Measurements from ENCODE around the gene NDST1. TPM values are rescaled to one million over a fixed set of nuclear protein-coding genes. Genes with fewer than 3 reads are reported as not detected.
"Not testable (repeated sequence)": the region's sequence is repeated elsewhere in the genome, so short reads cannot be mapped to it uniquely, and the experiment has no call there.

Gene NDST1
- total and polyA plus RNA-seq, 3 experiments from 2014 or later = 0.13 to 2.8 (median 1.9) TPM

DNA sequence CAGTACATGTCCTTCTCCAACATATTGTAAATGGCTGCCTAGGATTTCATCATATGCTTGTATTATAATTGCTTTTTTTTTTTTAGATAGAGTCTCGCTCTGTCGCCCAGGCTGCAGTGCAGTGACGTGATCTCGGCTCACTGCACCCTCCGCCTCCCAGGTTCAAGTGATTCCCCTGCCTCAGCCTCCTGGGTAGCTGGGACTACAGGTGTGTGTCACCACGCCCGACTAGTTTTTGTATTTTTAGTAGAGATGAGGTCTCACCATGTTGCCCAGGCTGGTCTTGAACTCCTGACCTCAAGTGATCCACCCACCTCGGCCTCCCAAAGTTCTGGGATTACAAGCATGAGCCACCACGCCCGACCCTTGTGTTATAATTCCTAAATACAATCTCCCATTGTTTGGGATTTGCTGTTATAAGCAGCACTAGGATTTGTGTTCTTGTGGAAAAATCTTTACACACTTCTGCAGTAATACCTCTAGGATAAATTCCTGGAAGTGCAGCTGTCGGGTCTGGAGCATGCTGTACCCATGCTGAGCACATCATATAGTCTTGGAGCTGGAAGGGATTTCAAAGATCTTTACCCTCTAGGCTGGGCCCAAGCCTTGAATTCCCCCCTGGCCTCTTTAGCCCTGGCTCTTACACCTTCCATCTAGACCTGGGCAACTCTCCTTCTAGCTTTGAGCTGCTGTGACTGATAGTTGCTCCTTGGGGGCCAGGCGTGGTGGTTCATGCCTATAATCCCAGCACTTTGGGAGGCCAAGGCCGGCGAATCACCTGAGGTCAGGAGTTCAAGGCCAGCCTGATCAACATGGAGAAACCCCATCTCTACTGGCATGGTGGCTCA lies 11.0 kb downstream of the NDST1 start:
- CTCF ChIA-PET; DNase-seq; H3K27me3 ChIP-seq (ENCODE audit: insufficient read depth, low read length, poor library complexity, severe bottlenecking); H3K4me3 ChIP-seq (ENCODE audit: low read length); H3K9me3 ChIP-seq (ENCODE audit: low read length); H3K4me3 Mint-ChIP-seq; H3K36me3 ChIP-seq (ENCODE audit: insufficient read depth, low read length); H3K4me1 Mint-ChIP-seq; H3K27ac ChIP-seq (ENCODE audit: low read depth, low read length); POLR2A ChIA-PET; H3K27ac Mint-ChIP-seq; H3K9me3 Mint-ChIP-seq; H3K27me3 Mint-ChIP-seq; H3K4me1 ChIP-seq (ENCODE audit: insufficient read depth, low read length); H3K36me3 Mint-ChIP-seq: not testable (repeated sequence)

DNA sequence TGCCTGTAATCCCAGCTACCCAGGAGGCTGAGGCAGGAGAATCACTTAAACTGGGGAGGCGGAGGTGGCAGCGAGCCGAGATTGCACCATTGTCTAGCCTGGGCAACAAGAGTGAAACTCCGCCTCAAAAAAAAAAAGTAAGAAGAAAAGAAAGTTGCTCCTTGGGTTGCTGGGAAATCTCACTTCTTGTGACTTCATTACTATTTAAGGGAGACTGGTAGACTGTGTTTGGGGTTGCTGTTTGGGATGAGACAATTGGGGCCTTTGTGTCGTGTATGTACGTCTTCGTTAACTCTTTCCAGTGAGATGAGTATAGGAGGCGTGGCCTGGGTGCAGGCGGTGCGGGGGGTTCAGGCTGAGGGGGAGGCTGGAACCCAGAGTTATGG lies 11.6 kb downstream of the NDST1 start:
- Histone ChIP-seq H3K27me3 (ENCODE audit: insufficient read depth, low read length, poor library complexity, severe bottlenecking) (no peaks in the 10 kb centered on the region), H3K9me3 (ENCODE audit: low read length) (no peaks in the 10 kb centered on the region), H3K36me3 (ENCODE audit: insufficient read depth, low read length) (no peaks in the 10 kb centered on the region), H3K4me1 (ENCODE audit: insufficient read depth, low read length) (no peaks in the 10 kb centered on the region), H3K4me3 (ENCODE audit: low read length) (no peak overlapping the region), H3K27ac (ENCODE audit: low read depth, low read length) (no peak overlapping the region)
- Mint-ChIP-seq H3K36me3 (no peaks in the 10 kb centered on the region), H3K9me3 (no peaks in the 10 kb centered on the region), H3K4me1 (no peaks in the 10 kb centered on the region), H3K27ac (no peak overlapping the region), H3K4me3 (no peak overlapping the region), H3K27me3 (peaks cover 0 to 2% of the 10 kb centered on the region in 2 donors)
- ChIA-PET CTCF (no interaction called here), POLR2A (no interaction called here)
- DNase-seq = no peak

DNA sequence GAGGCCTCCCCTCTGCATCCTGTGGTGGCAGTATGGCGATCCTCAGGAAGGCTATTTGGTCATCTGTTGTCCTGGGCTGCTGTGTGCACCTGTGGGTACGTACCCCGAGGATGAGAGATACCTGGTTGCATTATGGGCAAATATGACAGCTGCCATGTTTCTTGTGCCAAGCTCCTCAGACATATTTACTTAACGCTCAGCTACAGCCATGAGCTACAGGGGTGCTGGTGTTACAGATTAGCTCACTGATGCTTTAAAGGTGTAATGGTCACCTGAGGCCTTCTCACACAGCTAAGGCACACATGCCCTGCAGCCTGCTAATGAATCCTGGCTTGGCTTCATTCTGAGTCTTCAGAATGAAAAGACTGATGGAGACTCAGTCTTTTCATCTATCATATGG lies 12.0 kb downstream of the NDST1 start:
- no peaks in the 10 kb centered on the region for H3K9me3 Mint-ChIP-seq
- Histone ChIP-seq H3K9me3 (ENCODE audit: low read length) (no peaks in the 10 kb centered on the region), H3K27me3 (ENCODE audit: insufficient read depth, low read length, poor library complexity, severe bottlenecking) (no peaks in the 10 kb centered on the region), H3K4me3 (ENCODE audit: low read length) (no peak overlapping the region), H3K27ac (ENCODE audit: low read depth, low read length) (no peak overlapping the region), H3K4me1 (ENCODE audit: insufficient read depth, low read length) (no peaks in the 10 kb centered on the region), H3K36me3 (ENCODE audit: insufficient read depth, low read length) (no peaks in the 10 kb centered on the region)
- H3K27ac Mint-ChIP-seq = no peak overlapping the region
- peaks cover 0 to 2% of the 10 kb centered on the region in 2 donors for H3K27me3 Mint-ChIP-seq
- ChIA-PET POLR2A (no interaction called here), CTCF (no interaction called here)
- no peaks in the 10 kb centered on the region for H3K36me3 Mint-ChIP-seq
- no peak for DNase-seq
- H3K4me3 Mint-ChIP-seq = no peak overlapping the region
- H3K4me1 Mint-ChIP-seq = no peaks in the 10 kb centered on the region

DNA sequence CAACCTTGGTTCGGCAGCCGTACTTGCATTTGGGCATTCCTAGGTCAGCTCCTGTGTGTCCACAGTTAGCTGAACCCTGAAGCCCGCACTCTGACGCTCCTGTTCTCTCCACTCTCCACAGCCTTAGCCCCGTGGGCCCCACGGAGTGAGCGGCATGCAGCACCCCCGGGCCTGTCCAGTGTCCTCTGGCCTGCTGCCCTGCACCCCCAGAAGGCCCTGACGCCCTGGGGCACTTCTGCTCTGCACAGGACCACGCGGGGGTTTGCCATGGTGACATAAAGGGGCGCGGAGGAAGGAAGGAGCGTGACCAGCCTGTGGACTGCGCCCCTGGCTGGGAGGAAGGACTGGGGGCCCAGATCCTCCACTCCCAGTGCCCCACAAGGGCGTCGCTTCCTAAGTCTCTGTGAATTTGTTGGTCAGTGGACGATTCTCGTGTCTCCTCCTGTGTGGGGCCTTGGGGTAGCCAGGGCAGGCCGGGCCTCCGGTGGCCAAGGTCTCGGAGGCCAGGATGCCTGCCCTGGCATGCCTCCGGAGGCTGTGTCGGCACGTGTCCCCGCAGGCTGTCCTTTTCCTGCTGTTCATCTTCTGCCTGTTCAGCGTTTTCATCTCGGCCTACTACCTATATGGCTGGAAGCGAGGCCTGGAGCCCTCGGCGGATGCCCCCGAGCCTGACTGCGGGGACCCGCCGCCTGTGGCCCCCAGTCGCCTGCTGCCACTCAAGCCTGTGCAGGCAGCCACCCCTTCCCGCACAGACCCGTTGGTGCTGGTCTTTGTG lies 13.0 kb downstream of the NDST1 start:
- ChIA-PET POLR2A (no interaction called here), CTCF (no interaction called here)
- H3K36me3 ChIP-seq (ENCODE audit: insufficient read depth, low read length) = no peaks in the 10 kb centered on the region
- H3K9me3 Mint-ChIP-seq = no peaks in the 10 kb centered on the region
- H3K27ac ChIP-seq (ENCODE audit: low read depth, low read length) = no peak overlapping the region
- H3K4me3 Mint-ChIP-seq = no peak overlapping the region
- no peaks in the 10 kb centered on the region for H3K36me3 Mint-ChIP-seq
- H3K4me1 ChIP-seq (ENCODE audit: insufficient read depth, low read length) = no peaks in the 10 kb centered on the region
- H3K4me3 ChIP-seq (ENCODE audit: low read length) = no peak overlapping the region
- H3K27me3 ChIP-seq (ENCODE audit: insufficient read depth, low read length, poor library complexity, severe bottlenecking) = no peaks in the 10 kb centered on the region
- DNase-seq = no peak
- H3K4me1 Mint-ChIP-seq = no peaks in the 10 kb centered on the region
- no peak overlapping the region for H3K27ac Mint-ChIP-seq
- no peaks in the 10 kb centered on the region for H3K27me3 Mint-ChIP-seq
- no peaks in the 10 kb centered on the region for H3K9me3 ChIP-seq (ENCODE audit: low read length)

DNA sequence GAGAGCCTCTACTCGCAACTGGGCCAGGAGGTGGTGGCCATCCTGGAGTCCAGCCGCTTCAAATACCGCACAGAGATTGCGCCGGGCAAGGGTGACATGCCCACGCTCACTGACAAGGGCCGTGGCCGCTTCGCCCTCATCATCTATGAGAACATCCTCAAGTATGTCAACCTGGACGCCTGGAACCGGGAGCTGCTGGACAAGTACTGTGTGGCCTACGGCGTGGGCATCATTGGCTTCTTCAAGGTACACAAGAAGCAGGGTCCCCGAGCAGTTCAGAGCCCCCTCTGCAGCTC lies 13.5 kb downstream of the NDST1 start:
- no peaks in the 10 kb centered on the region for H3K4me1 ChIP-seq (ENCODE audit: insufficient read depth, low read length)
- no peaks in the 10 kb centered on the region for H3K36me3 ChIP-seq (ENCODE audit: insufficient read depth, low read length)
- DNase-seq = no peak
- Mint-ChIP-seq H3K4me3 (no peak overlapping the region), H3K4me1 (no peaks in the 10 kb centered on the region), H3K27ac (no peak overlapping the region), H3K36me3 (no peaks in the 10 kb centered on the region), H3K9me3 (no peaks in the 10 kb centered on the region), H3K27me3 (no peaks in the 10 kb centered on the region)
- H3K4me3 ChIP-seq (ENCODE audit: low read length) = no peak overlapping the region
- H3K27ac ChIP-seq (ENCODE audit: low read depth, low read length) = no peak overlapping the region
- ChIA-PET CTCF (no interaction called here), POLR2A (no interaction called here)
- H3K9me3 ChIP-seq (ENCODE audit: low read length) = no peaks in the 10 kb centered on the region
- no peaks in the 10 kb centered on the region for H3K27me3 ChIP-seq (ENCODE audit: insufficient read depth, low read length, poor library complexity, severe bottlenecking)

DNA sequence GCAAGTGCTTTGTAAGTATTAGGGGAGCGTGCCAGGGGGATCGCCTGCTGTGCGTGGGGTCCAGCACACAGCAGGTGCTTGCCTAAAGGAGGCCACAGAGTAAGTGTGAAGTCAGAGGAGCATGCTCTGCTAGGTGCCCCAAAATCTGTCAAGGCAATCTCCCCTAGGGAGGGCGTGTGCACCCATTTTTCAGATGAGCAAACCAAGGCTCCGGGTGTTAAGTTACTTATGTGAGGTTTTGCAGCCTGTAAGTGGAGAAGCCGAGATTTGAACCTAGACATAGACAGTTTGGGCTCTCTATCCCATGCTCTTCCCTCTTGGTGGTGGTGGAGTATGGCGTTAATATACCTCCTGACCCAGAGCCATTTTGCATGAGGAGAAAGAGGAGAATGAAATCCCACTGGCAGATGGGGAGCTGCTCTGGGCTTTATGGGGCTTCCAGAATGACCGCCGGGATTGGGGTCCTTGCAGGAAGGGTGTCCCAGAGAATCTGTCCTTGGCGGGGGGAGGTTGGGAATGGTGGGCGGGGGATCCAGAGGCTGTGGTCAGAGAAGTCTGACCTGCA lies 14.1 kb downstream of the NDST1 start:
- Mint-ChIP-seq H3K27ac (no peak overlapping the region), H3K4me1 (peaks cover 0 to under 1% (median 0%) of the 10 kb centered on the region in 3 donors), H3K4me3 (no peak overlapping the region), H3K27me3 (no peaks in the 10 kb centered on the region), H3K9me3 (no peaks in the 10 kb centered on the region), H3K36me3 (no peaks in the 10 kb centered on the region)
- no peaks in the 10 kb centered on the region for H3K36me3 ChIP-seq (ENCODE audit: insufficient read depth, low read length)
- ChIA-PET CTCF (interaction anchor here (1.4 kb wide), 1 partner anchor 63 kb away, joined by 3 read pairs; no protein-coding TSS in a partner anchor), POLR2A (no interaction called here)
- no peak overlapping the region for H3K27ac ChIP-seq (ENCODE audit: low read depth, low read length)
- H3K27me3 ChIP-seq (ENCODE audit: insufficient read depth, low read length, poor library complexity, severe bottlenecking) = no peaks in the 10 kb centered on the region
- H3K4me1 ChIP-seq (ENCODE audit: insufficient read depth, low read length) = no peaks in the 10 kb centered on the region
- no peak overlapping the region for H3K4me3 ChIP-seq (ENCODE audit: low read length)
- DNase-seq = no peak
- H3K9me3 ChIP-seq (ENCODE audit: low read length) = no peaks in the 10 kb centered on the region

DNA sequence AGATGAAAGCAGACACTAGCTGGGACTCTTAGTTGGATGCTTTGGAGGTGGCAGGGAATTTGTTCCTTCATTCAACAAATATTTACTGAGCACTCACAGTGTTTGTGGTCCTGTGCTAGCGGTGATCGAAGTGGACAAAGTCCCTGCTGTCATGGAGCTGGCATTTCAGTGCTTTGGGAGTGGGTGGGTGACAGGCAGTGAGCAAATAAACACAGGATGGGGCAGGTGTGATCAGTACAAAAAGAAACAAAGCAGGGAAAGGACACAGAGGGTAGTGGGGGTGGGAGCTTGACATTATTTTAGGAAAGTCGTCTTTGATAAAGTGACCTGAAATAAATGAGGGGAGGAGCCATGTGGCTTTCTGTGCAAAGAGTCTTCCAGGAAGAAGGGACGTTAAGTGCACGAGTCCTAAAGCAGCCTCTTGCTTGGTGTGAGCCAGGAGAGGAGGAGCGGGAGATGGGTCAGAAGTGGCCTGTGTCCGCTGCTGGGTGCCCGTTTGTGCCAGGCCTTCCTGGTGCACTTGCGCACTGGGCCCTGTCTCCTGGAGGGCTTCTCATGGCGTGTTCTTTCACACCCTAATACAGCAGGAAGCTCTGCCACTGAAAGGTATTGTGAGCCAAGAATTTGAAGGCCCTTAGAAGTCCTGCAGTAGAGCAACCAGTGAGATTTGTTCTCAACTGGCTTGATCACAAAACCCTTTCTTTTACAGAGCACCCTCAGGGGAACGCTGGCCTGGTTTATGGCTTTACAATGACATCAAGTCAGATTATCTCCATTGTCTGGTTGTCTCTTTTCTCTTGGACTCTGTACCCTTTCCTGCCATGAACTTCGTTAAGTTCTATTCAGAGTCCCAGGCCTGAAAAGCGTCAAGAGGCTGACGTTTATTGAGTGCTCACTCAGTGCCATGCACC lies 14.8 kb downstream of the NDST1 start:
- no peaks in the 10 kb centered on the region for H3K27me3 ChIP-seq (ENCODE audit: insufficient read depth, low read length, poor library complexity, severe bottlenecking)
- H3K4me3 Mint-ChIP-seq = no peak overlapping the region
- H3K9me3 Mint-ChIP-seq = no peaks in the 10 kb centered on the region
- no peak for DNase-seq
- H3K4me3 ChIP-seq (ENCODE audit: low read length) = no peak overlapping the region
- no peaks in the 10 kb centered on the region for H3K36me3 Mint-ChIP-seq
- ChIA-PET CTCF (interaction anchor here (1.4 kb wide), 1 partner anchor 64 kb away, joined by 3 read pairs; no protein-coding TSS in a partner anchor), POLR2A (no interaction called here)
- no peaks in the 10 kb centered on the region for H3K9me3 ChIP-seq (ENCODE audit: low read length)
- H3K4me1 Mint-ChIP-seq = peaks cover 0 to 5% (median 0%) of the 10 kb centered on the region in 3 donors
- no peak overlapping the region for H3K27ac Mint-ChIP-seq
- no peak overlapping the region for H3K27ac ChIP-seq (ENCODE audit: low read depth, low read length)
- H3K4me1 ChIP-seq (ENCODE audit: insufficient read depth, low read length) = no peaks in the 10 kb centered on the region
- no peaks in the 10 kb centered on the region for H3K36me3 ChIP-seq (ENCODE audit: insufficient read depth, low read length)
- H3K27me3 Mint-ChIP-seq = no peaks in the 10 kb centered on the region

Measured in CD8-positive, alpha-beta memory T cell (primary cell).